Activated naive CD8-positive, alpha-beta T cell treated with anti-CD3 and anti-CD28 coated beads for 36 hours (primary cell): ENCODE data around the gene MYH9. TPM values are rescaled to one million over a fixed set of nuclear protein-coding genes. Genes with fewer than 3 reads are reported as not detected.
A peak's percentile ranks its signal among the peaks of the same experiment; 100 is the strongest.

ENCODE experiments used
- DNase-seq: peaks from one replicate; pipeline ENCODE4 v3.0.0; 2021
- H3K27ac Mint-ChIP-seq: one replicate; pipeline ENCODE4 v1.8.0; 2022; ENCODE audit warnings: mild to moderate bottlenecking, moderate library complexity, mixed read lengths
- H3K27me3 Mint-ChIP-seq: one replicate; pipeline ENCODE4 v1.8.0; 2022; ENCODE audit warnings: mild to moderate bottlenecking, mixed read lengths
- H3K36me3 Mint-ChIP-seq: one replicate; pipeline ENCODE4 v1.8.0; 2021; ENCODE audit warnings: mild to moderate bottlenecking, mixed read lengths
- H3K4me1 Mint-ChIP-seq: one replicate; pipeline ENCODE4 v1.8.0; 2021; ENCODE audit warnings: mixed read lengths
- H3K4me3 Mint-ChIP-seq: one replicate; pipeline ENCODE4 v1.8.0; 2022; ENCODE audit warnings: mild to moderate bottlenecking, moderate library complexity, mixed read lengths
- H3K9me3 Mint-ChIP-seq: one replicate; pipeline ENCODE4 v1.8.0; 2022; ENCODE audit warnings: mixed read lengths
- total RNA-seq, 2 experiments: library from RNA; stranded (reverse); gene quantifications; one replicate each; pipeline ENCODE4 v1.2.3, GENCODE V29; 2021

The MYH9 gene
- total RNA-seq, 2 experiments from 2014 or later, result 551 to 554 TPM

- H3K36me3 Mint-ChIP-seq, result peaks cover 51% of the 10 kb centered on the region
- H3K27me3 Mint-ChIP-seq, result no peaks in the 10 kb centered on the region
- peak overlapping the region; percentile 94 for H3K27ac Mint-ChIP-seq
- H3K4me1 Mint-ChIP-seq, result peaks cover 89% of the 10 kb centered on the region
- DNase-seq, result peak; percentile 56
- H3K9me3 Mint-ChIP-seq, result no peaks in the 10 kb centered on the region
- peak overlapping the region; percentile 75 for H3K4me3 Mint-ChIP-seq
Measured at GRCh38 chr22:36356708-36357624, 30.8 kb downstream of the MYH9 start.

- H3K9me3 Mint-ChIP-seq, result no peaks in the 10 kb centered on the region
- no peak for DNase-seq
- peaks cover 89% of the 10 kb centered on the region for H3K4me1 Mint-ChIP-seq
- peaks cover 49% of the 10 kb centered on the region for H3K36me3 Mint-ChIP-seq
- no peaks in the 10 kb centered on the region for H3K27me3 Mint-ChIP-seq
- peak overlapping the region; percentile 94 for H3K27ac Mint-ChIP-seq
- peak overlapping the region; percentile 53 for H3K4me3 Mint-ChIP-seq
Measured at GRCh38 chr22:36355894-36356293, 31.9 kb downstream of the MYH9 start.

- peak overlapping the region; percentile 53 for H3K4me3 Mint-ChIP-seq
- peak overlapping the region; percentile 94 for H3K27ac Mint-ChIP-seq
- DNase-seq, result no peak
- peaks cover 53% of the 10 kb centered on the region for H3K36me3 Mint-ChIP-seq
- H3K4me1 Mint-ChIP-seq, result peaks cover 91% of the 10 kb centered on the region
- H3K27me3 Mint-ChIP-seq, result no peaks in the 10 kb centered on the region
- H3K9me3 Mint-ChIP-seq, result no peaks in the 10 kb centered on the region
Measured at GRCh38 chr22:36355362-36355761, 32.4 kb downstream of the MYH9 start.

- DNase-seq, result peak; percentile 80
- Mint-ChIP-seq H3K27ac (peak overlapping the region; percentile 94), H3K27me3 (no peaks in the 10 kb centered on the region), H3K36me3 (peaks cover 58% of the 10 kb centered on the region), H3K4me1 (peaks cover 85% of the 10 kb centered on the region), H3K9me3 (no peaks in the 10 kb centered on the region), H3K4me3 (peak overlapping the region; percentile 55)
Measured at GRCh38 chr22:36352803-36353507, 34.8 kb downstream of the MYH9 start.

- Mint-ChIP-seq H3K36me3 (peaks cover 63% of the 10 kb centered on the region), H3K27me3 (no peaks in the 10 kb centered on the region), H3K4me3 (peak overlapping the region; percentile 55), H3K27ac (peak overlapping the region; percentile 94), H3K9me3 (no peaks in the 10 kb centered on the region), H3K4me1 (peaks cover 83% of the 10 kb centered on the region)
- no peak for DNase-seq
Measured at GRCh38 chr22:36351921-36352802, 35.6 kb downstream of the MYH9 start.

GRCh38 chr22:36350751-36351594 lies 36.8 kb downstream of the MYH9 start:
- Mint-ChIP-seq H3K27me3 (no peaks in the 10 kb centered on the region), H3K27ac (peak overlapping the region; percentile 94), H3K9me3 (no peaks in the 10 kb centered on the region), H3K4me3 (peak overlapping the region; percentile 55), H3K36me3 (peaks cover 62% of the 10 kb centered on the region), H3K4me1 (peaks cover 82% of the 10 kb centered on the region)
- peak; percentile 54 for DNase-seq

- H3K27me3 Mint-ChIP-seq, result no peaks in the 10 kb centered on the region
- peaks cover 82% of the 10 kb centered on the region for H3K4me1 Mint-ChIP-seq
- DNase-seq, result no peak
- no peaks in the 10 kb centered on the region for H3K9me3 Mint-ChIP-seq
- H3K27ac Mint-ChIP-seq, result peak overlapping the region; percentile 83
- H3K4me3 Mint-ChIP-seq, result no peak overlapping the region
- H3K36me3 Mint-ChIP-seq, result peaks cover 60% of the 10 kb centered on the region
Measured at GRCh38 chr22:36349726-36350125, 38.0 kb downstream of the MYH9 start.

GRCh38 chr22:36348760-36349159 lies 39.0 kb downstream of the MYH9 start:
- DNase-seq, result no peak
- Mint-ChIP-seq H3K4me3 (peak overlapping the region; percentile 16), H3K27ac (peak overlapping the region; percentile 83), H3K9me3 (no peaks in the 10 kb centered on the region), H3K36me3 (peaks cover 60% of the 10 kb centered on the region), H3K27me3 (no peaks in the 10 kb centered on the region), H3K4me1 (peaks cover 85% of the 10 kb centered on the region)

- Mint-ChIP-seq H3K4me1 (peaks cover 83% of the 10 kb centered on the region), H3K27me3 (no peaks in the 10 kb centered on the region), H3K27ac (peak overlapping the region; percentile 72), H3K9me3 (no peaks in the 10 kb centered on the region), H3K36me3 (peaks cover 67% of the 10 kb centered on the region), H3K4me3 (no peak overlapping the region)
- no peak for DNase-seq
Measured at GRCh38 chr22:36347094-36347493, 40.7 kb downstream of the MYH9 start.

- Mint-ChIP-seq H3K9me3 (no peaks in the 10 kb centered on the region), H3K36me3 (peaks cover 76% of the 10 kb centered on the region), H3K4me1 (peaks cover 82% of the 10 kb centered on the region), H3K4me3 (peak overlapping the region; percentile 72), H3K27ac (peak overlapping the region; percentile 90), H3K27me3 (no peaks in the 10 kb centered on the region)
- DNase-seq, result peak; percentile 72
Measured at GRCh38 chr22:36344106-36344827, 43.5 kb downstream of the MYH9 start.

GRCh38 chr22:36343720-36344105 lies 44.1 kb downstream of the MYH9 start:
- Mint-ChIP-seq H3K27me3 (no peaks in the 10 kb centered on the region), H3K4me1 (peaks cover 82% of the 10 kb centered on the region), H3K9me3 (no peaks in the 10 kb centered on the region), H3K27ac (peak overlapping the region; percentile 90), H3K4me3 (peak overlapping the region; percentile 18), H3K36me3 (peaks cover 76% of the 10 kb centered on the region)
- DNase-seq, result no peak

- Mint-ChIP-seq H3K36me3 (peaks cover 78% of the 10 kb centered on the region), H3K27ac (peak overlapping the region; percentile 93), H3K4me3 (peak overlapping the region; percentile 18), H3K4me1 (peaks cover 84% of the 10 kb centered on the region), H3K27me3 (no peaks in the 10 kb centered on the region), H3K9me3 (no peaks in the 10 kb centered on the region)
- no peak for DNase-seq
Measured at GRCh38 chr22:36343070-36343719, 44.6 kb downstream of the MYH9 start.

- Mint-ChIP-seq H3K27me3 (no peaks in the 10 kb centered on the region), H3K9me3 (no peaks in the 10 kb centered on the region), H3K36me3 (peaks cover 81% of the 10 kb centered on the region), H3K4me1 (peaks cover 88% of the 10 kb centered on the region), H3K27ac (peak overlapping the region; percentile 93), H3K4me3 (no peak overlapping the region)
- no peak for DNase-seq
Measured at GRCh38 chr22:36341640-36342041, 46.1 kb downstream of the MYH9 start.
